Endothelial cell of umbilical vein (primary cell): Measurements from ENCODE around the gene SULT1C2. TPM values are rescaled to one million over a fixed set of nuclear protein-coding genes. Genes with fewer than 3 reads are reported as not detected.

Source experiments
- BruUV-seq: library from RNA; stranded (reverse); fragments of 400-500 nt; replicated peaks from 2 replicates; lab custom pipeline; 2021; lab: Mats Ljungman, UMichigan
- CTCF ChIA-PET: fragments of 300-600, 350-600 bp; sonication (Branson Sonifier 250); formaldehyde crosslinking; loops from one replicate; lab custom pipeline; 2021; ENCODE audit warnings: antibody characterized with exemption, inconsistent platforms; lab: Charles Lee
- POLR2A ChIA-PET: fragments of 300-600, 350-600 bp; sonication (Branson Sonifier 250); formaldehyde crosslinking; loops from one replicate; lab custom pipeline; 2021; ENCODE audit warnings: antibody characterized with exemption, inconsistent platforms; lab: Charles Lee
- DNase-seq: peaks from one replicate; pipeline ENCODE4 v3.0.0-alpha.2; 2011; ENCODE audit warnings: low read depth, low spot score
- FAIRE-seq: peaks from 2 replicates; lab custom pipeline; 2011; peaks lifted over from hg19 to GRCh38; lab: Jason Lieb, UNC
- H2AFZ ChIP-seq: 2 replicates; pipeline ENCODE4 v1.6.0; 2012; ENCODE audit warnings: low read depth, low read length, control low read depth, inconsistent platforms
- H3K27ac ChIP-seq: 2 replicates; pipeline ENCODE4 v1.5.1; 2011; ENCODE audit warnings: low read depth, mild to moderate bottlenecking, control low read depth, low read length, moderate library complexity; ENCODE audit not compliant: insufficient read depth
- H3K27me3 ChIP-seq, 2 experiments: 2 replicates each; pipeline versions ENCODE4 v1.6.0 to v1.6.1; 2011; ENCODE audit warnings: low read length in 2 of 2, mixed read lengths in 1 of 2; ENCODE audit not compliant: control insufficient read depth in 2 of 2, insufficient read depth in 2 of 2
- H3K36me3 ChIP-seq, 2 experiments: 2 replicates in 1 of 2; 3 replicates in 1 of 2; pipeline ENCODE4 v1.5.1; 2011; ENCODE audit warnings: low read length in 2 of 2, mild to moderate bottlenecking in 1 of 2, moderate library complexity in 1 of 2; ENCODE audit not compliant: control insufficient read depth in 2 of 2, insufficient read depth in 2 of 2; ENCODE audit errors: extremely low read depth in 1 of 2
- H3K4me1 ChIP-seq: 3 replicates; pipeline ENCODE4 v1.5.1; 2011; ENCODE audit warnings: mild to moderate bottlenecking, low read length; ENCODE audit not compliant: control insufficient read depth, insufficient read depth; ENCODE audit errors: extremely low read depth
- H3K4me2 ChIP-seq: 2 replicates; pipeline ENCODE4 v1.6.1; 2011; ENCODE audit warnings: low read length, control low read depth, mixed read lengths; ENCODE audit not compliant: insufficient read depth
- H3K4me3 ChIP-seq, 3 experiments: fragments of 200-600 bp in 1 of 3; sonication (generic), shearing (Covaris generic) in 1 of 3; replicated peaks in 1 of 3; 2 replicates each; pipeline ENCODE4 v1.5.1; 2011 to 2016; ENCODE audit warnings: control low read depth in 3 of 3, low read length in 3 of 3, mild to moderate bottlenecking in 2 of 3, inconsistent platforms in 1 of 3, low read depth in 1 of 3, moderate library complexity in 1 of 3; ENCODE audit not compliant: insufficient read depth in 1 of 3
- H3K79me2 ChIP-seq: 2 replicates; pipeline ENCODE4 v1.6.0; 2012; ENCODE audit warnings: low read length, inconsistent platforms; ENCODE audit not compliant: control insufficient read depth, insufficient read depth
- H3K9ac ChIP-seq: replicated peaks from 2 replicates; pipeline ENCODE3; 2011; ENCODE audit warnings: low read length, control low read depth; ENCODE audit not compliant: insufficient read depth; ENCODE audit errors: extremely low read depth
- H3K9me1 ChIP-seq: replicated peaks from 3 replicates; pipeline ENCODE4 v1.6.0; 2011; ENCODE audit warnings: mild to moderate bottlenecking, low read length; ENCODE audit not compliant: control insufficient read depth, insufficient read depth; ENCODE audit errors: extremely low read depth
- H3K9me3 ChIP-seq: replicated peaks from 2 replicates; pipeline ENCODE4 v1.5.1; 2012; ENCODE audit warnings: low read length, inconsistent platforms; ENCODE audit not compliant: control insufficient read depth, insufficient read depth
- H4K20me1 ChIP-seq: replicated peaks from 2 replicates; pipeline ENCODE3; 2011; ENCODE audit warnings: mild to moderate bottlenecking, low read length; ENCODE audit not compliant: control insufficient read depth, insufficient read depth; ENCODE audit errors: extremely low read depth
- EZH2 ChIP-seq: IDR thresholded peaks from 2 replicates; pipeline ENCODE4 v1.6.1; 2012; ENCODE audit warnings: borderline replicate concordance, low read depth, mild to moderate bottlenecking, moderate library complexity, low read length, inconsistent platforms; ENCODE audit not compliant: severe bottlenecking
- FOS ChIP-seq: IDR thresholded peaks from 2 replicates; pipeline ENCODE4 v1.6.1; 2011; ENCODE audit warnings: mild to moderate bottlenecking, low read length, moderate library complexity, borderline replicate concordance; ENCODE audit not compliant: insufficient read depth
- GATA2 ChIP-seq: IDR thresholded peaks from 2 replicates; pipeline ENCODE4 v1.7.0; 2011; ENCODE audit warnings: low read depth, mild to moderate bottlenecking, moderate library complexity, mixed read lengths, low read length; ENCODE audit not compliant: insufficient read length, insufficient read depth
- JUN ChIP-seq: IDR thresholded peaks from 2 replicates; pipeline ENCODE4 v1.6.1; 2011; ENCODE audit warnings: borderline replicate concordance, low read depth; ENCODE audit not compliant: insufficient read length, insufficient read depth
- MYC ChIP-seq: IDR thresholded peaks from one replicate; pipeline ENCODE4 v1.6.1; 2011; ENCODE audit warnings: mild to moderate bottlenecking, low read depth, low read length
- POLR2A ChIP-seq: IDR thresholded peaks from 2 replicates; pipeline ENCODE4 v1.6.1; 2012; ENCODE audit warnings: low read depth, mild to moderate bottlenecking, control low read depth, low read length
- POLR2AphosphoS5 ChIP-seq: IDR thresholded peaks from 2 replicates; pipeline ENCODE4 v1.6.1; 2012; ENCODE audit warnings: low read depth, mild to moderate bottlenecking, control low read depth, low read length, moderate library complexity; ENCODE audit not compliant: insufficient read depth
- dilution Hi-C: fragments of 300-500 bp; cut with MboI; formaldehyde crosslinking; loops from one replicate; pipeline ENCODE4 v1.15.0; 2019; ENCODE audit warnings: low sequenced_read_pairs; ENCODE audit not compliant: extremely low pct_ligation_motif_present
- intact Hi-C: fragments of 100-400 bp; cut with micrococcal nuclease; formaldehyde crosslinking; loops from one replicate; pipeline ENCODE4 v1.10.0; 2022
- polyA plus RNA-seq, 4 experiments: library from polyadenylated mRNA; depleted of rRNA in 3 of 4; stranded (reverse) in 3 of 4; unstranded in 1 of 4; fragments of >200 nt; gene quantifications; 2 replicates each; pipeline versions ENCODE4 v1.2.1 to v1.2.3, GENCODE V29; 2011 to 2012; ENCODE audit warnings: missing spikeins in 1 of 4
- total RNA-seq: library from RNA; stranded (reverse); gene quantifications from 2 replicates; pipeline ENCODE4 v1.2.3, GENCODE V29; 2021
- TF ChIP-seq, protein P1 (sequence below), 2 donors: IDR thresholded peaks; 1 replicate in 1 of 2; 2 replicates in 1 of 2; pipeline ENCODE4 v1.5.1; 2011; ENCODE audit warnings: low read length in 2 of 2, mild to moderate bottlenecking in 2 of 2, moderate library complexity in 2 of 2, control low read depth in 1 of 2, inconsistent platforms in 1 of 2, low read depth in 1 of 2; ENCODE audit not compliant: insufficient read depth in 1 of 2; ENCODE audit errors: extremely low read depth in 1 of 2
- TF ChIP-seq, protein P2 (sequence below): IDR thresholded peaks from 2 replicates; pipeline ENCODE4 v1.6.1; 2011; ENCODE audit not compliant: insufficient read depth, insufficient read length

Gene SULT1C2
- total and polyA plus RNA-seq, 2 donors (not counting 3 experiments of a cell fraction or from before 2014, with no cell fraction given) = not detected

DNA sequence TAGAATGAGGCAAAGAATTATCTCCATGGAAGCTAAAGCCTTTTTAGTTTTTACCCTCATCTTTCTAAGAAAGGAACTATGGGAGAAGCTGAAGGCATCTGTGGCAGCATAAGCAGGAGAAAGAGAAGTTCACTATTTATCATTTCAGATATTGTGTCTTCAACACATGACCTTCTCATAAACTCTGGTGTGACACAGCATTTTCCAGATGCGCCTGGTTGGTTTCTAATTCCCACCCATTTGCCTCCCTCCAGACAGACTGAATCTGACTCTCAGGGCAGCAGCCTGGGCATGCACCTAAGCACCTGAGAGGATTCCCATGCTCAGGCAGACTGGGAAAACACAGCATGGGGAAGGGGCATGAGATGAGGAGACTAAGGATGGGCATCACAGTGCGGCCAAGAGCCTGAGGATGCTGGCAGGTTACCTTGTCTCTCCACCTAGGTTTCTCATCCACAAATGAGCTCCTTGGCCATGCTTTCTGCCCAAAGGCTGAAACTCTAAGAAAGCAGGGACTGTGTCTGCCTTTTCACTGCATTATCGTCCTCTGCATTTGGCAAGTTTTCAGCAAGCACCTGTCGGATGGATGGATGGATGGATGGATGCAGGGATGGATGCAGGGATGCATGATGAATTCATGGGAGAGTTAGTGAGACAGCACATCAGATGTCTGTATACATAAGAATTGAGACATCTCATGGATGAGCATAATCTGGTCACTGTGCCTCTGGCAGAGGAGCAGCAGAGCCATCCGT, 60.3 kb downstream of the SULT1C2 start:
- Histone ChIP-seq H3K4me3 (no peak overlapping the region), H3K27ac (no peak overlapping the region), H3K4me1 (no peaks in the 10 kb centered on the region), H2AFZ (no peak overlapping the region), H3K36me3 (no peaks in the 10 kb centered on the region), H3K4me2 (no peak overlapping the region), H3K9me1 (no peaks in the 10 kb centered on the region), H4K20me1 (no peaks in the 10 kb centered on the region), H3K79me2 (no peaks in the 10 kb centered on the region), H3K27me3 (peaks cover 18 to 27% of the 10 kb centered on the region in 2 experiments), H3K9me3 (no peaks in the 10 kb centered on the region), H3K9ac (no peak overlapping the region)
- no TSS peak for BruUV-seq
- CTCF ChIA-PET = interaction anchor here (0.7 to 1.6 kb wide), 4 partner anchors 15 to 237 kb away, joined by 3 to 6 read pairs (median 4); partner anchors contain the start of gene SULT1C4
- dilution Hi-C loops = no loop called here
- TF ChIP-seq GATA2 = no peak
- TF ChIP-seq, protein P1, sequence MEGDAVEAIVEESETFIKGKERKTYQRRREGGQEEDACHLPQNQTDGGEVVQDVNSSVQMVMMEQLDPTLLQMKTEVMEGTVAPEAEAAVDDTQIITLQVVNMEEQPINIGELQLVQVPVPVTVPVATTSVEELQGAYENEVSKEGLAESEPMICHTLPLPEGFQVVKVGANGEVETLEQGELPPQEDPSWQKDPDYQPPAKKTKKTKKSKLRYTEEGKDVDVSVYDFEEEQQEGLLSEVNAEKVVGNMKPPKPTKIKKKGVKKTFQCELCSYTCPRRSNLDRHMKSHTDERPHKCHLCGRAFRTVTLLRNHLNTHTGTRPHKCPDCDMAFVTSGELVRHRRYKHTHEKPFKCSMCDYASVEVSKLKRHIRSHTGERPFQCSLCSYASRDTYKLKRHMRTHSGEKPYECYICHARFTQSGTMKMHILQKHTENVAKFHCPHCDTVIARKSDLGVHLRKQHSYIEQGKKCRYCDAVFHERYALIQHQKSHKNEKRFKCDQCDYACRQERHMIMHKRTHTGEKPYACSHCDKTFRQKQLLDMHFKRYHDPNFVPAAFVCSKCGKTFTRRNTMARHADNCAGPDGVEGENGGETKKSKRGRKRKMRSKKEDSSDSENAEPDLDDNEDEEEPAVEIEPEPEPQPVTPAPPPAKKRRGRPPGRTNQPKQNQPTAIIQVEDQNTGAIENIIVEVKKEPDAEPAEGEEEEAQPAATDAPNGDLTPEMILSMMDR (IDR thresholded peaks at IDR 0.05; ENCODE audit: extremely low read depth in 1 of 2, insufficient read depth in 1 of 2, low read depth in 1 of 2, low read length in 2 of 2) = no peak
- TF ChIP-seq FOS = no peak
- DNase-seq = no peak
- intact Hi-C loops = no loop called here
- POLR2A ChIA-PET = no interaction called here
- FAIRE-seq = no peak

DNA sequence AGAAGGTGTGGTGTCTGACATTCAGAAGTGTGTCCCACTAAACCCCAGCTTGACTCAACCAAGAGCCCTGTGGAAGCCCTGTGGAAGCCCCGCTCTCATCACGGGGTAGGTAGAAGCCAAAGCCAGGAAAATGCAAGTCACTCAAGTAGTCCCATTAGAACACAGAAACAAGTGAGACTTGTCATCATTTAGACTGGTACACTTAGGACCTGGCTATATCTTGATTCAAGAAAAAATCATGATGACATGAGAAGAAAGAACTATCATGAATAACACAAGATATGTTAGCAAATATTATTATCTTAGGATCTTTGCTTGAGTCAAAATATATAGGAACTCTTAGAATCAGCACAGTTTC, 60.9 kb downstream of the SULT1C2 start:
- no peak for FAIRE-seq
- CTCF ChIA-PET = interaction anchor here (0.7 to 1.6 kb wide), 3 partner anchors 14 to 234 kb away, joined by 3 to 6 read pairs (median 4); partner anchors contain the start of gene SULT1C4
- BruUV-seq = no TSS peak
- H3K9ac ChIP-seq = no peak overlapping the region
- H3K79me2 ChIP-seq = no peaks in the 10 kb centered on the region
- dilution Hi-C loops = no loop called here
- POLR2A ChIA-PET = no interaction called here
- H3K9me1 ChIP-seq = no peaks in the 10 kb centered on the region
- intact Hi-C loops = no loop called here
- H2AFZ ChIP-seq = no peak overlapping the region
- H3K27ac ChIP-seq = no peak overlapping the region
- H3K9me3 ChIP-seq = no peaks in the 10 kb centered on the region
- no peaks in the 10 kb centered on the region for H3K4me1 ChIP-seq
- H3K4me3 ChIP-seq = no peak overlapping the region
- TF ChIP-seq JUN (no peak), GATA2 (no peak), POLR2A (no peak), POLR2AphosphoS5 (no peak), MYC (no peak), EZH2 (no peak), FOS (no peak)
- TF ChIP-seq, protein P2, sequence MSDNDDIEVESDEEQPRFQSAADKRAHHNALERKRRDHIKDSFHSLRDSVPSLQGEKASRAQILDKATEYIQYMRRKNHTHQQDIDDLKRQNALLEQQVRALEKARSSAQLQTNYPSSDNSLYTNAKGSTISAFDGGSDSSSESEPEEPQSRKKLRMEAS = no peak
- DNase-seq = no peak
- no peaks in the 10 kb centered on the region for H4K20me1 ChIP-seq
- H3K27me3 ChIP-seq = peaks cover 21 to 27% of the 10 kb centered on the region in 2 experiments
- H3K36me3 ChIP-seq = no peaks in the 10 kb centered on the region
- H3K4me2 ChIP-seq = no peak overlapping the region
